Activated B cell treated with CpG ODN at 0.5 μM for 24 hours (primary cell): Measurements from ENCODE around the gene GALM. TPM values are rescaled to one million over a fixed set of nuclear protein-coding genes. Genes with fewer than 3 reads are reported as not detected.
"Not testable (repeated sequence)": the region's sequence is repeated elsewhere in the genome, so short reads cannot be mapped to it uniquely, and the experiment has no call there.

Experiments used
- ATAC-seq: fragments of 200-7000 bp; cut with Tn5 transposase; one replicate; pipeline ENCODE4 v1.10.0; 2021; ENCODE audit warnings: low read depth, mild to moderate bottlenecking, moderate library complexity
- CTCF ChIA-PET: fragments of 350-600 bp; sonication (Branson Sonifier 250); formaldehyde crosslinking; loops from one replicate; lab custom pipeline; 2021; ENCODE audit warnings: antibody characterized with exemption; lab: Charles Lee
- POLR2A ChIA-PET: fragments of 350-600 bp; sonication (Branson Sonifier 250); formaldehyde crosslinking; loops from one replicate; lab custom pipeline; 2021; ENCODE audit warnings: antibody characterized with exemption; lab: Charles Lee
- DNase-seq: peaks from one replicate; pipeline ENCODE4 v3.0.0; 2022
- H3K27ac Mint-ChIP-seq: one replicate; pipeline ENCODE4 v1.8.0; 2020; ENCODE audit warnings: mixed read lengths
- H3K27me3 Mint-ChIP-seq: one replicate; pipeline ENCODE4 v1.8.0; 2021; ENCODE audit warnings: mixed read lengths
- H3K36me3 Mint-ChIP-seq: one replicate; pipeline ENCODE4 v1.8.0; 2021; ENCODE audit warnings: low read depth, mixed read lengths
- H3K4me1 Mint-ChIP-seq: one replicate; pipeline ENCODE4 v1.8.0; 2021; ENCODE audit warnings: mixed read lengths
- H3K4me3 Mint-ChIP-seq: one replicate; pipeline ENCODE4 v1.8.0; 2020; ENCODE audit warnings: mild to moderate bottlenecking, mixed read lengths
- H3K9me3 Mint-ChIP-seq: one replicate; pipeline ENCODE4 v1.8.0; 2020; ENCODE audit warnings: mixed read lengths
- intact Hi-C: fragments of 100-400 bp; cut with micrococcal nuclease; formaldehyde crosslinking; loops from one replicate; pipeline ENCODE4 v1.15.1; 2024
- total RNA-seq: library from RNA; stranded (reverse); gene quantifications from 2 replicates; pipeline ENCODE4 v1.2.3, GENCODE V29; 2022
- TF ChIP-seq, protein P1 (sequence below): fragments of 200-600 bp; IDR thresholded peaks from one replicate; pipeline ENCODE4 v1.8.0; 2022; ENCODE audit warnings: antibody characterized with exemption, mild to moderate bottlenecking

Gene GALM
- total RNA-seq, 1 donor from 2014 or later: 5.4 TPM

DNA sequence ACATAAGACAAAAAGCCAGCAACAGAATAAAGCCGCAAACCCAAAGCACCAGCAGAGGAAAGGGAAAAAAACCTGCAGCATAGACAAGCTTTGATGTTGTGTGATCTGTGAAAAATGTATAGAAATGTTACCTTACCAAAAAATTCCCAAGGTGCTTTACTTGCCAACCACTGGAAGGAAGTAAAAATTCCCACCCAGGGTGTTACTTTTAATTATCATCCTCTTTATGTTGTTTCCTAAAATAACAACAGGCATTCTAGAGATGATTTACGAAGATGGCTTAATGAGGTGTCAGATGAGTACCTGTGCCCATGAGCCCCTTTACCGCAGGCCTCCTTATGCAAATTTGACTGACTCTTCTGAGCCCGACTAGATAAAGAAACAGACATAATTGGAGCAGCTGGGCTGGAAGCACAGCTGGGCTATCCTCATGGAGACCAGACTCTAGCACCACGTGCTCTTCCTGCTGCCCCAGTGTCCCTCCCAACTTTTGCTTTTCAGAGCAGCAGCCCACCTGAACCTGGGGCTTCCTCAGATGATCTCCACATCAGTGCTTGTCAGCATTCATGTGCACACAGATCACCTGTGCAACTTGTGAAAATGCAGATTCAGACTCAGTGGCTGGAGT, 43.8 kb downstream of the GALM start:
- ATAC-seq: no peak
- intact Hi-C loops: no loop called here

DNA sequence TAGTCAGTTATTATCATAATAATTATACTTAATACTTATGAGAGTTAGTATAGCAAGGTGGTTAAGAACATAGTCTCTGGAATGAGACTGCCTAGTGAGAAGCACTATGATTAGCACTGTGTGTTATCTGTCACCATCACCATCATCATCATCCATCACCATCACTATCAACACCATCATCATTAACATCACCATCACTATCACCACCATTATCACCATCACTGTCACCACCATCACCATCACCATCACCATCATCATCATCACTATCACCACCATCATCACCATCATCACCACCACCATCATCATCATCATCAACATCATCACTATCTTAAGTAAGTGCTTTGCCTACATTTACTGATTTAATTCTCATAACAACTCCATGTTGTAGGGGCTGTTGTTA, 45.6 kb downstream of the GALM start:
- peaks cover 13% of the 10 kb centered on the region for H3K36me3 Mint-ChIP-seq
- no peak for ATAC-seq
- ChIA-PET POLR2A (no interaction called here), CTCF (no interaction called here)
- no peak for DNase-seq
- H3K4me1 Mint-ChIP-seq: peaks cover 8% of the 10 kb centered on the region
- H3K27me3 Mint-ChIP-seq: no peaks in the 10 kb centered on the region
- TF ChIP-seq, protein P1, sequence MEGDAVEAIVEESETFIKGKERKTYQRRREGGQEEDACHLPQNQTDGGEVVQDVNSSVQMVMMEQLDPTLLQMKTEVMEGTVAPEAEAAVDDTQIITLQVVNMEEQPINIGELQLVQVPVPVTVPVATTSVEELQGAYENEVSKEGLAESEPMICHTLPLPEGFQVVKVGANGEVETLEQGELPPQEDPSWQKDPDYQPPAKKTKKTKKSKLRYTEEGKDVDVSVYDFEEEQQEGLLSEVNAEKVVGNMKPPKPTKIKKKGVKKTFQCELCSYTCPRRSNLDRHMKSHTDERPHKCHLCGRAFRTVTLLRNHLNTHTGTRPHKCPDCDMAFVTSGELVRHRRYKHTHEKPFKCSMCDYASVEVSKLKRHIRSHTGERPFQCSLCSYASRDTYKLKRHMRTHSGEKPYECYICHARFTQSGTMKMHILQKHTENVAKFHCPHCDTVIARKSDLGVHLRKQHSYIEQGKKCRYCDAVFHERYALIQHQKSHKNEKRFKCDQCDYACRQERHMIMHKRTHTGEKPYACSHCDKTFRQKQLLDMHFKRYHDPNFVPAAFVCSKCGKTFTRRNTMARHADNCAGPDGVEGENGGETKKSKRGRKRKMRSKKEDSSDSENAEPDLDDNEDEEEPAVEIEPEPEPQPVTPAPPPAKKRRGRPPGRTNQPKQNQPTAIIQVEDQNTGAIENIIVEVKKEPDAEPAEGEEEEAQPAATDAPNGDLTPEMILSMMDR: no peak
- H3K27ac Mint-ChIP-seq: no peak overlapping the region
- H3K4me3 Mint-ChIP-seq: no peak overlapping the region
- intact Hi-C loops: no loop called here
- no peaks in the 10 kb centered on the region for H3K9me3 Mint-ChIP-seq

More for the DNA sequence above, 43.8 kb downstream of the GALM start:
- ChIA-PET POLR2A (no interaction called here), CTCF (no interaction called here)
- peaks cover 8% of the 10 kb centered on the region for H3K4me1 Mint-ChIP-seq
- H3K4me3 Mint-ChIP-seq: no peak overlapping the region
- H3K36me3 Mint-ChIP-seq: peaks cover 6% of the 10 kb centered on the region
- DNase-seq: no peak
- no peaks in the 10 kb centered on the region for H3K27me3 Mint-ChIP-seq
- no peaks in the 10 kb centered on the region for H3K9me3 Mint-ChIP-seq
- no peak overlapping the region for H3K27ac Mint-ChIP-seq
- TF ChIP-seq, protein P1: no peak

DNA sequence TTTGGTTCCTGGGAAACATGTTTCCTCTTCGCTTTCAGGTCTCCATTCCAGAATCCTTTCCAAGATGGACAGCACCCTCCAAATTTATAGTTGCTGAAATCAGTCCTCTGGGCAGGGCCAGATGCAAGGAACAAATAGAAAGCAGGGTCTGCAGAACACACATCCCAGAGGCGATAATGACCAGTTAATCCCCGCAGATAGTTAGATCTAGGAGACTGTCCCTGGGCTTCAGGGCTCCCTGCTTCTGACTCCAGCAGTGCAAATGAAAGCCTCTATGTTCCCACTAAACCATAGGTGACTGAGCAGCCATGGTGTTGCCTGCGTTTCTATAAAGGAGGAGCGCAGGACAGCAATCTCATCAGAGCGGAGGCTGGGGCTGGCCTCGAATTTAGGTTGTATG, 46.5 kb downstream of the GALM start:
- Mint-ChIP-seq H3K9me3 (no peaks in the 10 kb centered on the region), H3K27me3 (no peaks in the 10 kb centered on the region), H3K4me1 (peaks cover 8% of the 10 kb centered on the region), H3K27ac (no peak overlapping the region), H3K4me3 (no peak overlapping the region), H3K36me3 (peaks cover 13% of the 10 kb centered on the region)
- ATAC-seq (no peak), DNase-seq (no peak)
- intact Hi-C loops: no loop called here
- ChIA-PET POLR2A (no interaction called here), CTCF (no interaction called here)
- TF ChIP-seq, protein P1: no peak

DNA sequence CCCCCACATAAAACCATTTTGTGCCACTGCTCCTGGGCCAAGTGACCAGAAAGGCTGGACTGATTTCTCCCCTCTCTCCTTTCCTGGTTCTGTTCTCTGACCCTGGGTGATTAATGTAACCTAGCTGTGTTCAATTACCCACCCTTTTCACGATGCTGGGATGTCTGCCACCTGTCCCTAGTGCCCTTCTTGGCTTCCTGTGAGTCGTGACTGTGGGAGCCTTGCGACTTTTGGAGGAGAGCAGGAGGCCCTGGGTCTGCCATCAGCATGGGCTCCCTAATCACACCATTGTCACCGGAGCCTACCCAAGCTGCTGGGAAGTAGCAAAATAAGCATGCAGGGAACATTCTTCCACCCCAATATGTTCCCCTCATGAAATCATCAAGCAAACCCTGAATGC, 47.0 kb downstream of the GALM start:
- POLR2A ChIA-PET: interaction anchor here (0.8 kb wide), 1 partner anchor 9 kb away, joined by 6 read pairs; no protein-coding TSS in a partner anchor

DNA sequence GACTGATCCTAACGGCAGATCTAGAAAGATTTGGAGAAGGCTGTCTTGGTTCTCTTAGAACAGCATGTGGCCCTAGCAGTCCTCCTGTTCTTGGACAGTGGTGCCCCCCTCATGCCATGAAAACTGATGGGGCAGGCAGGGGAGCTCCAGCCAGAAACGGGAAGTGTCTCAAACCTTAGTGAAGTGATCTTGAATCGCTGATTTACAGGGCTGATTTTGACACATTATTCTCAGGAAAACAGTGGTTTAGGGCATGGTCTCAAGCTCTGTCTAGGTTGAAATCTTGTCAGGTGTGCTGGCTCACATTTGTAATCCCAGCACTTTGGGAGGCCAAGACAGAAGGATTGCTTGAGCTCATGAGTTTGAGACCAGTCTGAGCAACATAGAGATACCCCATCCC, 47.4 kb downstream of the GALM start:
- H3K9me3 Mint-ChIP-seq: no peaks in the 10 kb centered on the region
- H3K4me3 Mint-ChIP-seq: no peak overlapping the region
- H3K36me3 Mint-ChIP-seq: peaks cover 14% of the 10 kb centered on the region
- peaks cover 8% of the 10 kb centered on the region for H3K4me1 Mint-ChIP-seq
- TF ChIP-seq, protein P1: no peak
- ChIA-PET POLR2A (interaction anchor here (0.6 to 0.8 kb wide), 2 partner anchors 9 to 37 kb away, joined by 3 to 6 read pairs; no protein-coding TSS in a partner anchor), CTCF (no interaction called here)
- H3K27ac Mint-ChIP-seq: no peak overlapping the region
- no peaks in the 10 kb centered on the region for H3K27me3 Mint-ChIP-seq
- ATAC-seq (no peak), DNase-seq (no peak)
- intact Hi-C loops: no loop called here

More for the DNA sequence above, 47.0 kb downstream of the GALM start:
- intact Hi-C loops: no loop called here
- H3K36me3 Mint-ChIP-seq: peaks cover 13% of the 10 kb centered on the region
- no peak overlapping the region for H3K4me3 Mint-ChIP-seq
- no peak overlapping the region for H3K27ac Mint-ChIP-seq
- H3K27me3 Mint-ChIP-seq: no peaks in the 10 kb centered on the region
- H3K9me3 Mint-ChIP-seq: no peaks in the 10 kb centered on the region
- H3K4me1 Mint-ChIP-seq: peaks cover 8% of the 10 kb centered on the region
- DNase-seq (no peak), ATAC-seq (no peak)
- CTCF ChIA-PET: no interaction called here
- TF ChIP-seq, protein P1: no peak

DNA sequence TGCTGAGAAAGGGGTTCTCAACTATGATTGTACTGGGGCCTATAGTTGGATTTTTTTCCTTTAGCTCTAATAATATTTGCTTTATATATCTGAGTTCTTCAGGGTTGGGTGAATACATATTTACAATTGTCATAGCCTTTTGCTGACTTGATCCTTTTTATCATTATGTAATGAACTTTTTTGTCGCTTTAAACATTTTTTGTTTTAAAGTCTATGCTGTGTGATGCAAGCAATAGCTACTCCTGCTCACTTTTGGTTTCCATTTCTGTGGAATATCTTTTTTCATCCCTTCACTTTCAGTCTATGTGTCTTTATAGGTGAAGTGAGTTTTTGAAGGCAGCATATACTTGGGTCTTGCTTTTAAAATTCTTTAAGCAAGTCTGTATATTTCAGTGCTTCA, 49.0 kb downstream of the GALM start:
- not testable (repeated sequence) for H3K27ac Mint-ChIP-seq

More for the DNA sequence above, 49.0 kb downstream of the GALM start:
- H3K9me3 Mint-ChIP-seq, intact Hi-C loops, H3K4me3 Mint-ChIP-seq, H3K27me3 Mint-ChIP-seq, ATAC-seq, H3K4me1 Mint-ChIP-seq, POLR2A ChIA-PET, CTCF ChIA-PET, DNase-seq: not testable (repeated sequence)
- peaks cover 16% of the 10 kb centered on the region for H3K36me3 Mint-ChIP-seq
